ENCODE measurements around the gene LRRIQ4.
A peak's percentile ranks its signal among the peaks of the same experiment; 100 is the strongest.

The LRRIQ4 gene

GRCh38 chr3:169780742-169781141 lies 31.9 kb upstream of the LRRIQ4 start:
- H3K9ac ChIP-seq (ENCODE audit: low read depth, low read length): no peak overlapping the region
- no peaks in the 10 kb centered on the region for H3K9me3 ChIP-seq (ENCODE audit: insufficient read depth, low read length, severe bottlenecking)
- peaks cover 21% of the 10 kb centered on the region for H3K79me2 ChIP-seq (ENCODE audit: insufficient read depth, low read length)
- H3K4me3 ChIP-seq (ENCODE audit: low read depth in 1 of 2, low read length in 2 of 2): no peak overlapping the region
- DNase-seq (no peak), ATAC-seq (ENCODE audit: insufficient read depth, low read depth) (peak; percentile 33; the same call in 1 of the 3 replicates)
- H3K27ac ChIP-seq (ENCODE audit: low read length): no peak overlapping the region
- no peak overlapping the region for H3K4me2 ChIP-seq (ENCODE audit: insufficient read depth, low read length)
- H4K20me1 ChIP-seq (ENCODE audit: insufficient read depth, low read length): peaks cover 3% of the 10 kb centered on the region; the same call in 1 of the 2 replicates
- peaks cover 6% of the 10 kb centered on the region; the same call in 1 of the 2 replicates for H3K4me1 ChIP-seq (ENCODE audit: insufficient read depth, low read length)
- TF ChIP-seq EZH2 (IDR thresholded peaks at IDR 0.05; ENCODE audit: borderline replicate concordance, low read depth, low read length, severe bottlenecking): no peak
- TF ChIP-seq CTCF (IDR thresholded peaks at IDR 0.05; ENCODE audit: borderline replicate concordance, extremely low read depth, low read length, poor library complexity, severe bottlenecking): no peak
- H3K36me3 ChIP-seq (ENCODE audit: insufficient read depth, low read length): peaks cover 92% of the 10 kb centered on the region
- no peaks in the 10 kb centered on the region for H3K27me3 ChIP-seq (ENCODE audit: insufficient read depth, low read length, poor library complexity)
- no peak overlapping the region for H2AFZ ChIP-seq (ENCODE audit: low read depth, low read length)

DNA sequence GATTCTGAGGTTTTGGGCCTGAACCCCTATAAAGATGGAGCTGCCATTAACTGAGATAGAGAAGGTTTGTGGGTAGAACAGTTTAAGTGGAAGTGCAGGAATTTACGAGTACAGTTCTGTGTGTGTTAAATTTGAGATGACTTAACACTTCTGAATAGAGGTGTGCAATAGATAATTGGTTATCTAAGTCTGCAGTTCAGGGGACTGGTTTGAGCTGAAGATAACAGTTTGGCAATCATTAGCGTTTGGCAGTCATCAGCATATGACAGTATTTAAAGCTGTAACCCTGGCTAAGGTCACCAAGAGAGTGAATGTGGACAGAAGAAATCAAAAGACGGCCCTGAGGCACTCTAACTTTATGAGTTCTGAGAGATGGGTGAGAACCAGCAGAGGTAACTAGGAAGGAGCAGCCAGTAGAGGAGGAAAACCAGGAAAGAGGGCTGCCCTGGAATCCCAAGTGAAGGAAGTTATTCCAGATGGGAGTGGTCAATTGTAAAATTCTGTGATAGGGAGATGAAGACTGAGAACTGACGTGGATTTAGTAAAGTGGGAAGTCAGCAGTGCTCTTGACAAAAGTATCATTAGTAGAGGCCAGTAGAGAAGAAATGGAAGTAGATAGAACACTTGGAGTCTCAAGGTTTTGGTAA lies 31.3 kb upstream of the LRRIQ4 start:
- no peak overlapping the region for H3K4me2 ChIP-seq (ENCODE audit: insufficient read depth, low read length)
- ATAC-seq (ENCODE audit: insufficient read depth, low read depth) (no peak), DNase-seq (no peak)
- H3K9ac ChIP-seq (ENCODE audit: low read depth, low read length): no peak overlapping the region
- H3K36me3 ChIP-seq (ENCODE audit: insufficient read depth, low read length): peaks cover 92% of the 10 kb centered on the region
- H3K27ac ChIP-seq (ENCODE audit: low read length): no peak overlapping the region
- peaks cover 3% of the 10 kb centered on the region; the same call in 1 of the 2 replicates for H4K20me1 ChIP-seq (ENCODE audit: insufficient read depth, low read length)
- no peak overlapping the region for H3K4me3 ChIP-seq (ENCODE audit: low read depth in 1 of 2, low read length in 2 of 2)
- H3K9me3 ChIP-seq (ENCODE audit: insufficient read depth, low read length, severe bottlenecking): no peaks in the 10 kb centered on the region
- peaks cover 15% of the 10 kb centered on the region for H3K79me2 ChIP-seq (ENCODE audit: insufficient read depth, low read length)
- TF ChIP-seq EZH2 (IDR thresholded peaks at IDR 0.05; ENCODE audit: borderline replicate concordance, low read depth, low read length, severe bottlenecking) (no peak), CTCF (IDR thresholded peaks at IDR 0.05; ENCODE audit: borderline replicate concordance, extremely low read depth, low read length, poor library complexity, severe bottlenecking) (no peak)
- H2AFZ ChIP-seq (ENCODE audit: low read depth, low read length): no peak overlapping the region
- H3K4me1 ChIP-seq (ENCODE audit: insufficient read depth, low read length): 0 out of 2 replicates have a peak, but pooled peaks cover under 1% of the 10 kb centered on the region
- H3K27me3 ChIP-seq (ENCODE audit: insufficient read depth, low read length, poor library complexity): no peaks in the 10 kb centered on the region

- ATAC-seq (ENCODE audit: insufficient read depth, low read depth) (no peak), DNase-seq (no peak)
- Histone ChIP-seq H3K9ac (ENCODE audit: low read depth, low read length) (no peak overlapping the region), H3K9me3 (ENCODE audit: insufficient read depth, low read length, severe bottlenecking) (no peaks in the 10 kb centered on the region), H4K20me1 (ENCODE audit: insufficient read depth, low read length) (no peaks in the 10 kb centered on the region), H3K27ac (ENCODE audit: low read length) (no peak overlapping the region), H3K27me3 (ENCODE audit: insufficient read depth, low read length, poor library complexity) (no peaks in the 10 kb centered on the region), H3K4me1 (ENCODE audit: insufficient read depth, low read length) (no peaks in the 10 kb centered on the region), H3K4me2 (ENCODE audit: insufficient read depth, low read length) (no peak overlapping the region), H3K36me3 (ENCODE audit: insufficient read depth, low read length) (peaks cover 74% of the 10 kb centered on the region), H3K79me2 (ENCODE audit: insufficient read depth, low read length) (no peaks in the 10 kb centered on the region), H2AFZ (ENCODE audit: low read depth, low read length) (no peak overlapping the region), H3K4me3 (ENCODE audit: low read depth in 1 of 2, low read length in 2 of 2) (no peak overlapping the region)
- TF ChIP-seq EZH2 (IDR thresholded peaks at IDR 0.05; ENCODE audit: borderline replicate concordance, low read depth, low read length, severe bottlenecking) (no peak), CTCF (IDR thresholded peaks at IDR 0.05; ENCODE audit: borderline replicate concordance, extremely low read depth, low read length, poor library complexity, severe bottlenecking) (no peak)
Observed at GRCh38 chr3:169787120-169787519, 25.6 kb upstream of the LRRIQ4 start.

Measured in DND-41 (cell line).